Neural cell (in vitro differentiated cells): Measurements from ENCODE around the gene LGALS14. TPM values are rescaled to one million over a fixed set of nuclear protein-coding genes. Genes with fewer than 3 reads are reported as not detected.

ENCODE experiments used
- H2AFZ ChIP-seq: fragments of 200-600, 300-800 bp; sonication (generic), shearing (Covaris generic); 2 replicates; pipeline ENCODE4 v1.6.0; 2014; ENCODE audit warnings: low read depth, mild to moderate bottlenecking, antibody characterized with exemption, low read length, moderate library complexity
- H3F3A ChIP-seq: fragments of 200-600 bp; shearing (Covaris generic); 2 replicates; pipeline ENCODE4 v1.6.1; 2016; ENCODE audit warnings: mild to moderate bottlenecking, moderate library complexity, mixed read lengths, antibody characterized with exemption, low read length; ENCODE audit not compliant: insufficient read depth, poor library complexity, severe bottlenecking
- H3K27ac ChIP-seq: fragments of 200-600, 300-800 bp; sonication (generic), shearing (Covaris generic); 2 replicates; pipeline ENCODE4 v1.5.1; 2014; ENCODE audit warnings: mild to moderate bottlenecking, low read length, moderate library complexity
- H3K27me3 ChIP-seq: fragments of 300-800, 200-600 bp; sonication (generic), shearing (Covaris generic); 2 replicates; pipeline ENCODE4 v1.6.0; 2014; ENCODE audit warnings: mild to moderate bottlenecking, low read depth, low read length, moderate library complexity; ENCODE audit not compliant: insufficient read depth
- H3K36me3 ChIP-seq: fragments of 300-800, 200-600 bp; sonication (generic), shearing (Covaris generic); 2 replicates; pipeline ENCODE4 v1.5.1; 2014; ENCODE audit warnings: mild to moderate bottlenecking, antibody characterized with exemption, low read length, moderate library complexity; ENCODE audit not compliant: insufficient read depth
- H3K4me2 ChIP-seq: fragments of 300-800, 200-600 bp; sonication (generic), shearing (Covaris generic); 2 replicates; pipeline ENCODE4 v1.6.0; 2014; ENCODE audit warnings: mild to moderate bottlenecking, low read length
- H3K4me3 ChIP-seq: fragments of 300-800, 200-600 bp; sonication (generic), shearing (Covaris generic); 2 replicates; pipeline ENCODE4 v1.5.1; 2014; ENCODE audit warnings: mild to moderate bottlenecking, low read length, moderate library complexity
- H3K79me2 ChIP-seq: fragments of 200-600 bp; shearing (Covaris generic); replicated peaks from 2 replicates; pipeline ENCODE4 v1.6.0; 2014; ENCODE audit warnings: mild to moderate bottlenecking, low read length, moderate library complexity; ENCODE audit not compliant: insufficient read depth
- H3K9ac ChIP-seq: fragments of 300-800, 200-600 bp; sonication (generic), shearing (Covaris generic); 2 replicates; pipeline ENCODE4 v1.6.1; 2016; ENCODE audit warnings: mild to moderate bottlenecking, low read length, mixed read lengths
- H3K9me2 ChIP-seq: fragments of 200-600 bp; shearing (Covaris generic); 2 replicates; pipeline ENCODE4 v1.6.1; 2016; ENCODE audit warnings: mild to moderate bottlenecking, low read length, mixed read lengths; ENCODE audit not compliant: insufficient read depth
- H3K9me3 ChIP-seq: fragments of 200-600, 300-800 bp; sonication (generic), shearing (Covaris generic); 2 replicates; pipeline ENCODE4 v1.6.1; 2016; ENCODE audit warnings: mild to moderate bottlenecking, mixed run types, low read length, moderate library complexity, mixed read lengths
- H4K20me1 ChIP-seq: fragments of 200-600 bp; shearing (Covaris generic); 2 replicates; pipeline ENCODE4 v1.6.1; 2016; ENCODE audit warnings: mild to moderate bottlenecking, mixed run types; ENCODE audit not compliant: insufficient read depth
- EP300 ChIP-seq: fragments of 450-650 bp; conservative IDR thresholded peaks from 2 replicates; pipeline ENCODE4 v1.6.1; 2014; ENCODE audit warnings: antibody characterized with exemption, mild to moderate bottlenecking, moderate library complexity; ENCODE audit not compliant: poor library complexity, severe bottlenecking
- EZH2 ChIP-seq: fragments of 200-600, 300-800 bp; shearing (Covaris generic), sonication (generic); IDR thresholded peaks from 2 replicates; pipeline ENCODE4 v1.6.1; 2014; ENCODE audit warnings: antibody characterized with exemption, low read length, borderline replicate concordance, mild to moderate bottlenecking; ENCODE audit not compliant: insufficient read depth, poor library complexity, severe bottlenecking
- MXI1 ChIP-seq: fragments of 450-650 bp; conservative IDR thresholded peaks from 2 replicates; pipeline ENCODE4 v1.6.1; 2014; ENCODE audit warnings: antibody characterized with exemption, mild to moderate bottlenecking; ENCODE audit not compliant: poor library complexity, severe bottlenecking
- RAD21 ChIP-seq: fragments of 450-650 bp; conservative IDR thresholded peaks from 2 replicates; pipeline ENCODE4 v1.6.1; 2014; ENCODE audit warnings: antibody characterized with exemption, mild to moderate bottlenecking, moderate library complexity
- SMC3 ChIP-seq: fragments of 450-650 bp; conservative IDR thresholded peaks from 2 replicates; pipeline ENCODE4 v1.6.1; 2014; ENCODE audit warnings: antibody characterized with exemption, mild to moderate bottlenecking, moderate library complexity; ENCODE audit not compliant: poor library complexity
- TAF1 ChIP-seq: IDR thresholded peaks from 2 replicates; pipeline ENCODE4 v1.6.1; 2012; ENCODE audit warnings: low read depth
- polyA plus RNA-seq: library from polyadenylated mRNA; depleted of rRNA; stranded (reverse); fragments of >200 nt; gene quantifications from 2 replicates; pipeline ENCODE4 v1.2.3, GENCODE V29; 2014
- TF ChIP-seq, protein P1 (sequence below): fragments of 450-650 bp; IDR thresholded peaks from 2 replicates; pipeline ENCODE4 v1.5.1; 2014; ENCODE audit warnings: antibody characterized with exemption, mild to moderate bottlenecking, moderate library complexity; ENCODE audit not compliant: poor library complexity, severe bottlenecking
- TF ChIP-seq, protein P2 (sequence below): IDR thresholded peaks from 2 replicates; pipeline ENCODE4 v1.6.1; 2012; ENCODE audit warnings: borderline replicate concordance

The LGALS14 gene
- polyA plus RNA-seq, 1 donor from 2014 or later, result 0.53 TPM

DNA sequence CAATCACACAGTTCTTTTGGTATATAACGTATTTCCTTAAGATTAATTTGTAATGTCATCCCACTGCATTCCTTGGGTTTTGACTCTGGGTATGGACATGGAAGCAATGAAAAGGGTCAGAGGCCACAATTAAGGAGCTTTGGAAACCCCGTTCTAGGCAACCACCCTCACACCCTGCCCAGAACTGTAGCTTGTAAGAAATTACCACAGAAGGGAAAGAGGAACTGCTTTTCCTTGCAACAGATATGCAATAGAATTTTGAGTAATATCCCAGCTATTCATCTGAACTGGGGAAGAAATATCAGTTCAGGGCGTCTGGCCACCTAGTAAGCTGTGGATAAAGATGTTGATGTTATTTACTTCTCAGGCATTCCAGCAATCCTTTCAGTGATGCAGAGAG lies 34.5 kb downstream of the LGALS14 start:
- Histone ChIP-seq H3F3A (no peaks in the 10 kb centered on the region), H3K4me3 (no peak overlapping the region), H4K20me1 (no peaks in the 10 kb centered on the region), H3K9me3 (no peaks in the 10 kb centered on the region), H3K27ac (peak overlapping the region; percentile 32), H2AFZ (peak overlapping the region; percentile 12), H3K9ac (no peak overlapping the region), H3K27me3 (no peaks in the 10 kb centered on the region), H3K9me2 (no peaks in the 10 kb centered on the region), H3K79me2 (no peaks in the 10 kb centered on the region), H3K36me3 (no peaks in the 10 kb centered on the region), H3K4me2 (no peak overlapping the region)
- no peak for TF ChIP-seq MXI1
- TF ChIP-seq SMC3, result no peak

DNA sequence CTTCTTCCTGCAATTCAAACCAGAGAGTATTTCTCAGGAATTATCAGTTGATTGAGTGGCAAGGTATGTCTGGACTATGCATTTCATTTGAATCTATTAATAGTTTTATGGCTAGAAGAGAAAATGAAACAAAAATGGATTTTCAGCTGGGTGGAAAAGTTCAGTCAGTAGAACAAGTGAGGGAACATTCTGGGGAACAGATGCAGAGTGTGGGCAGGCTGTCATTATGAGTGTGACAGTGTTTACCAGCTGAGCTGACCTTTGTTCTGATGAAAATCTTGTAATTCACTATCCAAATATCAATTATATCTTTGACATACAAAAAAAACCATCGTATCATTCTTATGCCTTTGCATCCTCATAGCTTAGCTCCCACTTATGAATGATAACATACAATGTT lies 36.1 kb downstream of the LGALS14 start:
- no peak overlapping the region for H2AFZ ChIP-seq
- peak overlapping the region; percentile 32 for H3K27ac ChIP-seq
- H3K36me3 ChIP-seq, result no peaks in the 10 kb centered on the region
- no peaks in the 10 kb centered on the region for H4K20me1 ChIP-seq
- no peaks in the 10 kb centered on the region for H3K9me3 ChIP-seq
- no peak for TF ChIP-seq RAD21
- TF ChIP-seq EZH2, result no peak
- H3K9ac ChIP-seq, result no peak overlapping the region
- H3K27me3 ChIP-seq, result no peaks in the 10 kb centered on the region
- no peak overlapping the region for H3K4me3 ChIP-seq
- no peaks in the 10 kb centered on the region for H3F3A ChIP-seq
- H3K4me2 ChIP-seq, result no peak overlapping the region
- H3K79me2 ChIP-seq, result no peaks in the 10 kb centered on the region
- H3K9me2 ChIP-seq, result no peaks in the 10 kb centered on the region

DNA sequence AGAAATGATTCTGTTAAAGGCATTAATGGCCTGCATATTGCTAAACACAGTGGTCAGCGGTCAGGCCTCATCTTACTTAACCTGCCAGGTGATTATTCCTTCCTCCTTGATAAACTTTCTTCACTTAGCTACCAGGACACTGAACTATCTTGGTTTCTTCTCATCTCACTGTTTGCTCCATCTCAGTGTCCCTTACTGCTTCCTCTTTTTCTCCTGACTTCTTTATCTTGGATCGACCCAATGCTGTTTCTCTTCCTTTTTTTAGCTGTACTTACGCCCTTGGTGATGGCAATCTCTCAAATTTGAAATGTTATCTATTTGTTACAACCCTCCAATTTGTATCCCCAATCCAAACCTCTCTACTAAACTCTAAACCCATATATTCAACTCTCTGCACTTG lies 41.4 kb downstream of the LGALS14 start:
- TF ChIP-seq RAD21 (no peak), EP300 (no peak), TAF1 (no peak), EZH2 (no peak)
- TF ChIP-seq, protein P1, sequence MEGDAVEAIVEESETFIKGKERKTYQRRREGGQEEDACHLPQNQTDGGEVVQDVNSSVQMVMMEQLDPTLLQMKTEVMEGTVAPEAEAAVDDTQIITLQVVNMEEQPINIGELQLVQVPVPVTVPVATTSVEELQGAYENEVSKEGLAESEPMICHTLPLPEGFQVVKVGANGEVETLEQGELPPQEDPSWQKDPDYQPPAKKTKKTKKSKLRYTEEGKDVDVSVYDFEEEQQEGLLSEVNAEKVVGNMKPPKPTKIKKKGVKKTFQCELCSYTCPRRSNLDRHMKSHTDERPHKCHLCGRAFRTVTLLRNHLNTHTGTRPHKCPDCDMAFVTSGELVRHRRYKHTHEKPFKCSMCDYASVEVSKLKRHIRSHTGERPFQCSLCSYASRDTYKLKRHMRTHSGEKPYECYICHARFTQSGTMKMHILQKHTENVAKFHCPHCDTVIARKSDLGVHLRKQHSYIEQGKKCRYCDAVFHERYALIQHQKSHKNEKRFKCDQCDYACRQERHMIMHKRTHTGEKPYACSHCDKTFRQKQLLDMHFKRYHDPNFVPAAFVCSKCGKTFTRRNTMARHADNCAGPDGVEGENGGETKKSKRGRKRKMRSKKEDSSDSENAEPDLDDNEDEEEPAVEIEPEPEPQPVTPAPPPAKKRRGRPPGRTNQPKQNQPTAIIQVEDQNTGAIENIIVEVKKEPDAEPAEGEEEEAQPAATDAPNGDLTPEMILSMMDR, result no peak
- TF ChIP-seq, protein P2, sequence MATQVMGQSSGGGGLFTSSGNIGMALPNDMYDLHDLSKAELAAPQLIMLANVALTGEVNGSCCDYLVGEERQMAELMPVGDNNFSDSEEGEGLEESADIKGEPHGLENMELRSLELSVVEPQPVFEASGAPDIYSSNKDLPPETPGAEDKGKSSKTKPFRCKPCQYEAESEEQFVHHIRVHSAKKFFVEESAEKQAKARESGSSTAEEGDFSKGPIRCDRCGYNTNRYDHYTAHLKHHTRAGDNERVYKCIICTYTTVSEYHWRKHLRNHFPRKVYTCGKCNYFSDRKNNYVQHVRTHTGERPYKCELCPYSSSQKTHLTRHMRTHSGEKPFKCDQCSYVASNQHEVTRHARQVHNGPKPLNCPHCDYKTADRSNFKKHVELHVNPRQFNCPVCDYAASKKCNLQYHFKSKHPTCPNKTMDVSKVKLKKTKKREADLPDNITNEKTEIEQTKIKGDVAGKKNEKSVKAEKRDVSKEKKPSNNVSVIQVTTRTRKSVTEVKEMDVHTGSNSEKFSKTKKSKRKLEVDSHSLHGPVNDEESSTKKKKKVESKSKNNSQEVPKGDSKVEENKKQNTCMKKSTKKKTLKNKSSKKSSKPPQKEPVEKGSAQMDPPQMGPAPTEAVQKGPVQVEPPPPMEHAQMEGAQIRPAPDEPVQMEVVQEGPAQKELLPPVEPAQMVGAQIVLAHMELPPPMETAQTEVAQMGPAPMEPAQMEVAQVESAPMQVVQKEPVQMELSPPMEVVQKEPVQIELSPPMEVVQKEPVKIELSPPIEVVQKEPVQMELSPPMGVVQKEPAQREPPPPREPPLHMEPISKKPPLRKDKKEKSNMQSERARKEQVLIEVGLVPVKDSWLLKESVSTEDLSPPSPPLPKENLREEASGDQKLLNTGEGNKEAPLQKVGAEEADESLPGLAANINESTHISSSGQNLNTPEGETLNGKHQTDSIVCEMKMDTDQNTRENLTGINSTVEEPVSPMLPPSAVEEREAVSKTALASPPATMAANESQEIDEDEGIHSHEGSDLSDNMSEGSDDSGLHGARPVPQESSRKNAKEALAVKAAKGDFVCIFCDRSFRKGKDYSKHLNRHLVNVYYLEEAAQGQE, result no peak
- no peaks in the 10 kb centered on the region for H3K27me3 ChIP-seq
- no peaks in the 10 kb centered on the region for H3K9me2 ChIP-seq
- H3K9me3 ChIP-seq, result no peaks in the 10 kb centered on the region
- no peaks in the 10 kb centered on the region for H4K20me1 ChIP-seq
- no peaks in the 10 kb centered on the region for H3K79me2 ChIP-seq
- H3K27ac ChIP-seq, result no peak overlapping the region
- no peak overlapping the region for H2AFZ ChIP-seq
- H3K4me2 ChIP-seq, result no peak overlapping the region
- no peak overlapping the region for H3K9ac ChIP-seq
- H3K36me3 ChIP-seq, result no peaks in the 10 kb centered on the region
- H3K4me3 ChIP-seq, result no peak overlapping the region
- H3F3A ChIP-seq, result no peaks in the 10 kb centered on the region
